ENCODE measurements around the gene SLC25A30.

The SLC25A30 gene, protein sequence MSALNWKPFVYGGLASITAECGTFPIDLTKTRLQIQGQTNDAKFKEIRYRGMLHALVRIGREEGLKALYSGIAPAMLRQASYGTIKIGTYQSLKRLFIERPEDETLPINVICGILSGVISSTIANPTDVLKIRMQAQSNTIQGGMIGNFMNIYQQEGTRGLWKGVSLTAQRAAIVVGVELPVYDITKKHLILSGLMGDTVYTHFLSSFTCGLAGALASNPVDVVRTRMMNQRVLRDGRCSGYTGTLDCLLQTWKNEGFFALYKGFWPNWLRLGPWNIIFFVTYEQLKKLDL

DNA sequence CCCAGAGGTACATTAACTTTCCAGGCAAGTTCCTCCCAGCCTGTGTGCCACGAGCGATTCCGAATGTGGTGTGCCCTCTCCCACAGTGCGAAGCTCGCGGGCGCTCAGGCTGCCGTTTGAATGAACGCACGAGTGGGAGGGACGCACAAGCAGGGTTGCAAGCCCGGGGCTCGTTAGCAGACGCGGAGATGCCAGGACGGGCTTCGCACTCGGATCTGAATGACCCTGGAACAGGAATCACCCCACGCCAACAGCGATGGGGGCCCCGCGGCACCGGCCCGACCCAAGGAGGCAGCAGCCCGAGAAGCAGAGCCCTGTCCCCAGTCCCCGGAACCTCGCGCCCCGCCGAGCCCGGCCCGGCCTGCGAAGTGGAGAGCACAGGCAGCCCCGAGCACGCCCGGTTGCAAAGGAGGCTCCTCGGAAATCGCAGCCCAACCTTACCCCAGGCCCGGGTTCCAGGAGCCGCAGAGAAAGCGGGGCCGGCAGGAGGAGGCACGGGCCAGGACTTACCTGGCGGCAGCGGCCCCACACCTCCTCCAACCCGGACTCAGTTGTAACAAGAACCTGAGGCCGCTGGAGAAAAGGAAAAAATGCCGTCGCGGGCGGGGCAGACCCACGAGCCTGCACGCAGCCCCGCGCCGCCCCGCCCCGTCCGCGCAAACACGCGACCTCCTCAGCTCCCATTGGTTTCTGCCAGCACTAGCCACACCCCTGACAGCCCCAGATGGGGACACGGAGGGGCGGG, at the start of gene SLC25A30:
SLC25A30 (minus strand) TSS at position 584 of the 745 bp plus-strand sequence. CDS start 6,948 bp downstream, outside the sequence.
- H3K4me3 ChIP-seq (ENCODE audit: low read depth, low read length) = peak within 1 kb of the TSS; percentile 79
- peak; percentile 46 for DNase-seq (ENCODE audit: low read depth)
- TF ChIP-seq, protein P1, sequence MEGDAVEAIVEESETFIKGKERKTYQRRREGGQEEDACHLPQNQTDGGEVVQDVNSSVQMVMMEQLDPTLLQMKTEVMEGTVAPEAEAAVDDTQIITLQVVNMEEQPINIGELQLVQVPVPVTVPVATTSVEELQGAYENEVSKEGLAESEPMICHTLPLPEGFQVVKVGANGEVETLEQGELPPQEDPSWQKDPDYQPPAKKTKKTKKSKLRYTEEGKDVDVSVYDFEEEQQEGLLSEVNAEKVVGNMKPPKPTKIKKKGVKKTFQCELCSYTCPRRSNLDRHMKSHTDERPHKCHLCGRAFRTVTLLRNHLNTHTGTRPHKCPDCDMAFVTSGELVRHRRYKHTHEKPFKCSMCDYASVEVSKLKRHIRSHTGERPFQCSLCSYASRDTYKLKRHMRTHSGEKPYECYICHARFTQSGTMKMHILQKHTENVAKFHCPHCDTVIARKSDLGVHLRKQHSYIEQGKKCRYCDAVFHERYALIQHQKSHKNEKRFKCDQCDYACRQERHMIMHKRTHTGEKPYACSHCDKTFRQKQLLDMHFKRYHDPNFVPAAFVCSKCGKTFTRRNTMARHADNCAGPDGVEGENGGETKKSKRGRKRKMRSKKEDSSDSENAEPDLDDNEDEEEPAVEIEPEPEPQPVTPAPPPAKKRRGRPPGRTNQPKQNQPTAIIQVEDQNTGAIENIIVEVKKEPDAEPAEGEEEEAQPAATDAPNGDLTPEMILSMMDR (IDR thresholded peaks at IDR 0.05; ENCODE audit: control insufficient read depth, extremely low read depth, insufficient read depth) = no peak

DNA sequence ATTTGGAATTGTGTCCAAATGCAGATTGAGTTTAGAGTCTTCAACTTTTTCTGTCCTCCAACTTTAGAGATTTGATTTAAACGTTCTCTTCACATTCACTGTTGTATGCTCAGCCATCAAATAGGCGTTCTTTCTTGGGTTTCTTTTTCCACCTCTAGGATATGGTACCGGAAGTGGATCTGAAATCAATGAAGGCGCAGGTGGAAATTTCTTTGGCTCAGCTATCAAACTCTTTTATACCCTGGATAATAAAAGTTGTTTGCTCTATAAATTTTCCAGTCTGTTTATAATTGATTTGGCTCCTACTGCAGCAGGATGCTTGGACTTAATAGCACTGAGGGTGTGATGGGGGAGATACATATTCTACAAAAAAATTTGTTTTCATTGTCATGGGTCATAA, 48.2 kb upstream of the SLC25A30 start:
- peak; percentile 61 for DNase-seq (ENCODE audit: low read depth)
- TF ChIP-seq, protein P1 (IDR thresholded peaks at IDR 0.05; ENCODE audit: control insufficient read depth, extremely low read depth, insufficient read depth) = no peak
- H3K4me3 ChIP-seq (ENCODE audit: low read depth, low read length) = peak overlapping the region; percentile 88

DNA sequence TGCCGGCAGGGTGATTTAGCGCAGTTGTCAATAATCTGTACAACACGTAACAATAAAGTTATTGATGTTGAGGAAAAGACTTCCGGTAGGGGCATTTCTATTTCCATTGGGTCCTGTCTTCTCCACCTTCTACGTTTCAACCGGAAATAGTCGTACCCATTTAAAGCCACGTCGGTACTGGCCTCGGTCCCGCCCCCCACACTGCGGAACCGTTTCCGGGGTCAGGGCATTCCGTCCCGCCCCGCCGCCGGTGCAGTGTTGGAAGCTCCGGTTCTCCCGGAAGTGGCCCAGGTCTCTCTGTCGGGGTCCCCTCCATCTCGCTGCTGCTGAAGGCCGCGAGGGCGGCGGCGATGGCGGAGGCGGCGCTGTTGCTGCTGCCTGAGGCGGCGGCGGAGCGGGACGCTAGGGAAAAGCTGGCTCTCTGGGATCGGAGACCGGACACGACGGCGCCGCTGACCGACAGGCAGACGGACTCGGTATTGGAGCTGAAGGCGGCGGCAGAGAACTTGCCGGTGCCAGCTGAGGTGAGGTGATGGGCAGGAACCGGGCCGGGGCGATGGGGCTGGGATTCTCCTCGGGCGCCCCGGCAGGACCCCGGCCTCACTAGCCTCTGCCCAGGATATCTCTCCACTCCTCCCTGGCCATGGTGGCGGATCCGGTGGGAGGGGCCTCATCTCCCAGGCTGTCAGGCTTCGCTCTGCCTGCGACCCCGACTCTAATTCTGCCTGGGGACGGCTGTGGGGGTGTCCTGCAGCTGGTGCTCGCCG, 46.7 kb upstream of the SLC25A30 start, which contains the start of gene COG3:
COG3 (plus strand) TSS at position 253 of the 767 bp plus-strand sequence; CDS start at position 351, 98 bp downstream.
- TF ChIP-seq, protein P1 (IDR thresholded peaks at IDR 0.05; ENCODE audit: control insufficient read depth, extremely low read depth, insufficient read depth) = no peak; the same call in 1 of the 2 replicates
- H3K4me3 ChIP-seq (ENCODE audit: low read depth, low read length) = peak within 1 kb of the TSS; percentile 88
- peak; percentile 96 for DNase-seq (ENCODE audit: low read depth)

DNA sequence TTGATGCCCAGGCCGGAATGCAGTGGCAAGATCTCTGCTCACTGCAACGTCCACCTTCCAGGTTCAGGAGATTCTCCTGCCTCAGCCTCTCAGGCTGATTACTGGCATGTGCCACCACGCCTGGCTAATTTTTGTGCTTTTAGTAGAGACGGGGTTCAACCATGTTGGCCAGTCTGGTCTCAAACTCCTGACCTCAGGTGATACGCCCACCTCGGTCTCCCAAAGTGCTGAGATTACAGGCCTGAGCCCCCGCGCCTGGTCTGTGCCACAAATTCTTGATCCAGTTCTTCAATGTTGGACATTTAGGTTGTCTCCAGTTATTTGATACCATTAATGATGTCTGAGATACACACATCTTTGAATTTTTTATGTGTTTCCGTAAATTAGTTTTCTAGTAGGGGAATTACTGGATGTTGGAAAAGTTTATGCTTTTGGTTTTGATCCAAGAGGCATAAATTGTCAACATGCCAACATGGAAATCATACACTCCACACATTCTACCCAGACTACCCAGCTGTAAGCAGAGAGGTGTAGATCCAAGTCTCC, 46.0 kb upstream of the SLC25A30 start:
- peak overlapping the region; percentile 88 for H3K4me3 ChIP-seq (ENCODE audit: low read depth, low read length)
- TF ChIP-seq, protein P1 (IDR thresholded peaks at IDR 0.05; ENCODE audit: control insufficient read depth, extremely low read depth, insufficient read depth) = 0 out of 2 replicates have a peak, but pooled peaks have one; percentile 20
- DNase-seq (ENCODE audit: low read depth) = no peak

DNA sequence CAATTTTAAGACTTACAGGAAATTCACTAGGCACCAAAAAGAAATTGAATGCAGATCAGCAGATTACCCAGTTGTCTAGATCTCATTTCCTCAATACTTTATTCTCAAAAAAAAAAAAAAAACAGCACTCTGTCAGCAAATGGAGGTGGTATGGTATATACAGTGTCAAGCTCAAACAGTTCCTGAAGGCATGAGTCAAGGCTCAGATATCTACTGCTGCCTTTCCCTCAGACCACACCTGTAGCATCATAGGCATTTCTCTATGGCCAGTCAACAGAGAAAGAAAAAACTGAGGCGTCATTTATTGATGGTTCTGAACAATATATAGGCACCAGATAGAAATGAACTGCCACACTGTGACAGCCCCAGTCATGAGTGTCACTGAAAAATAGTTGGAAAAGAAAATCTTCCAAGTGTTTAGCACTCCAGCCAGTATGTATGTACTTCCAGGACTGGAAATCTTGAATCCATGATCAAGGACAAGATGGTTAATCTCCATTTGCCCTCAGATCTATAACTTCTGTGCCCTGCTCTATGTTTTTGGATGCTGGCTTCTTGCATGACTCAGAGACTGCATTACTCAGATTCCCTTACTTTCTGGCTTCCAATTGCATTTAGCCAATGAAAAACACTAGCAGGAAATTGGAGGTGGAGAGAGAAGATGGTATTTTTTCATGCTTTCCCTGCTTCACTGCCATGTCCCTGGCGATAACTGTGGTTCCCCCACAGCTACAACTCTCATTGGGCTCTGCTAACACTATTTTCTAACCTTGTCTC, 38.2 kb upstream of the SLC25A30 start:
- no peak overlapping the region for H3K4me3 ChIP-seq (ENCODE audit: low read depth, low read length)
- TF ChIP-seq, protein P1 (IDR thresholded peaks at IDR 0.05; ENCODE audit: control insufficient read depth, extremely low read depth, insufficient read depth) = no peak
- no peak for DNase-seq (ENCODE audit: low read depth)

DNA sequence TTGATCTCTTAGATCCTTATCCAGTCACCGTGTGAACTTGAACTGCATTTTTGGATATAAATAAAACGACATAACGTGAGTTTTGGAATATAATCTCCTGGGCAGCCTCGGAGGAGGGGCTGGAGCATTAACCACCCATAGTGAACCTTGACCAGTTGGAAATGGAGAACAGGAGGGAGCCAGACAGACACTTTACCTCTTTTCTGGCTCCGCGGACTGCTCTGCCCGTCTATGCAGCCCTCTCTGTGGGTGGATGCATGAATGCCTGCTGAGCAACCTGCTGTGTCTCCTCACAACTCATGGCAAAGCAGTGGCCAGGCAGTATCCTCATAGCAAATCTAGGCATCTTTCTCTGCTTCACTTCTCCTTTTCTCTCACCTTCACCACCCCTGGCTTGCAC, 36.0 kb upstream of the SLC25A30 start:
- TF ChIP-seq, protein P1 (IDR thresholded peaks at IDR 0.05; ENCODE audit: control insufficient read depth, extremely low read depth, insufficient read depth) = no peak
- DNase-seq (ENCODE audit: low read depth) = no peak
- no peak overlapping the region for H3K4me3 ChIP-seq (ENCODE audit: low read depth, low read length)
